ENCODE results near the gene PRPF19. TPM values are rescaled to one million over a fixed set of nuclear protein-coding genes. Genes with fewer than 3 reads are reported as not detected.

Gene PRPF19
- total and polyA plus RNA-seq, 2 of the 13 experiments (the other 11 are each of a cell fraction or from before 2014, with no cell fraction given) = 27.4 to 91.1 TPM

DNA sequence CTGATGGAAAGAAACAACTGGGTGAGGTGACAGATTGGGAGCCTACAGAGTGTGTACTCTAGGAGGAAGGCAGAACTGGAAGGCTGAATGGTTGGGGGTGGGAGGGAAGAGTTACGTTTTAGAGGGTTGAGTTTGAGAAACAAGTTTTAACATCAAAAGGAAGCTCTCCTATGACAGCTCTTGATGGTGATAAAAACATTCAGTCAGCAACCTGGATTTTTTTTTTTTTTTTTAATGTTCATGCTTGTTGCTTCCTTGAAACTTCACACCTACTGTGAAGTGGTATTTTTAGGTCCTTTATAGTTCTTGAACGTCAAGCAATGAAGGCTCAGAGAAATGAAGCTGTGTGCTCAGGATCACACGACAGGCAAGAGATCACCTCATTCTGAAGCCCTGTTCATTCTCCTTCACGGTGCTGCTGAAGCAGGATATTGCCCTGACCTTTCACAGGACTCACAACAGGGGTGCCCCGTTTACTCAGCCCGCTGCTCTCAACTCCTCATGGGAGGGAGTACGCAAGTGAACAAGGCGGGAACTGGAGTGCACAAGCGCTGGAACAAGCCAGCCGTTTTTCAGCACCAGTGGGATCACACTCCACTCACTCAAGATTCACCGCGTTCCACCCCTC, 6.0 kb upstream of the PRPF19 start:
- FAIRE-seq (no peak), DNase-seq (ENCODE audit: low spot score) (no peak), ATAC-seq (no peak)
- Histone ChIP-seq H3K9me3 (ENCODE audit: low read length) (no peaks in the 10 kb centered on the region), H3K79me2 (ENCODE audit: insufficient read depth, low read length) (no peaks in the 10 kb centered on the region), H4K20me1 (ENCODE audit: insufficient read depth, low read length) (no peaks in the 10 kb centered on the region), H3K4me3 (replicated peaks in 1 of 3; ENCODE audit: insufficient read depth in 1 of 3, low read depth in 2 of 3, low read length in 3 of 3) (no peak overlapping the region), H3K4me1 (ENCODE audit: insufficient read depth, low read length) (peaks cover 37% of the 10 kb centered on the region), H3K9ac (ENCODE audit: insufficient read depth, low read depth, low read length) (no peak overlapping the region), H2AFZ (ENCODE audit: low read length) (no peak overlapping the region), H3K27ac (ENCODE audit: extremely low read length, insufficient read depth, low read length) (no peak overlapping the region), H3K4me2 (ENCODE audit: low read depth, low read length) (no peak overlapping the region), H3K36me3 (replicated peaks in 1 of 2; ENCODE audit: control insufficient read depth in 1 of 2, insufficient read depth in 2 of 2, low read length in 2 of 2) (no peaks in the 10 kb centered on the region), H3K27me3 (ENCODE audit: control insufficient read depth in 1 of 2, insufficient read depth in 2 of 2, low read length in 2 of 2) (no peaks in the 10 kb centered on the region)
- 72% methylated on average over 12 of the region's 12 CpGs for WGBS (ENCODE audit: low lambda C conversion rate)
- ChIA-PET POLR2A (no interaction called here), CTCF (ENCODE audit: low intra/inter-chr PET ratio, low total read pairs) (no interaction called here)
- no peak for TF ChIP-seq ZNF703 (CRISPR knock-in tag; IDR thresholded peaks at IDR 0.05; ENCODE audit: borderline replicate concordance)
- TF ChIP-seq MTF2 (CRISPR knock-in tag; IDR thresholded peaks at IDR 0.05; ENCODE audit: borderline replicate concordance) = no peak
- TF ChIP-seq ISL2 (CRISPR knock-in tag; IDR thresholded peaks at IDR 0.05) = no peak
- no peak for TF ChIP-seq KDM4B (CRISPR knock-in tag; IDR thresholded peaks at IDR 0.05)
- TF ChIP-seq NKX3-1 (CRISPR knock-in tag; IDR thresholded peaks at IDR 0.05) = no peak
- TF ChIP-seq ZNF326 (CRISPR knock-in tag; IDR thresholded peaks at IDR 0.05; ENCODE audit: borderline replicate concordance) = no peak
- no peak for TF ChIP-seq U2AF1 (optimal IDR thresholded peaks at IDR 0.05; ENCODE audit: low read depth, low read length)
- no peak for TF ChIP-seq ZBTB25 (CRISPR knock-in tag; IDR thresholded peaks at IDR 0.05)
- TF ChIP-seq, protein P1, sequence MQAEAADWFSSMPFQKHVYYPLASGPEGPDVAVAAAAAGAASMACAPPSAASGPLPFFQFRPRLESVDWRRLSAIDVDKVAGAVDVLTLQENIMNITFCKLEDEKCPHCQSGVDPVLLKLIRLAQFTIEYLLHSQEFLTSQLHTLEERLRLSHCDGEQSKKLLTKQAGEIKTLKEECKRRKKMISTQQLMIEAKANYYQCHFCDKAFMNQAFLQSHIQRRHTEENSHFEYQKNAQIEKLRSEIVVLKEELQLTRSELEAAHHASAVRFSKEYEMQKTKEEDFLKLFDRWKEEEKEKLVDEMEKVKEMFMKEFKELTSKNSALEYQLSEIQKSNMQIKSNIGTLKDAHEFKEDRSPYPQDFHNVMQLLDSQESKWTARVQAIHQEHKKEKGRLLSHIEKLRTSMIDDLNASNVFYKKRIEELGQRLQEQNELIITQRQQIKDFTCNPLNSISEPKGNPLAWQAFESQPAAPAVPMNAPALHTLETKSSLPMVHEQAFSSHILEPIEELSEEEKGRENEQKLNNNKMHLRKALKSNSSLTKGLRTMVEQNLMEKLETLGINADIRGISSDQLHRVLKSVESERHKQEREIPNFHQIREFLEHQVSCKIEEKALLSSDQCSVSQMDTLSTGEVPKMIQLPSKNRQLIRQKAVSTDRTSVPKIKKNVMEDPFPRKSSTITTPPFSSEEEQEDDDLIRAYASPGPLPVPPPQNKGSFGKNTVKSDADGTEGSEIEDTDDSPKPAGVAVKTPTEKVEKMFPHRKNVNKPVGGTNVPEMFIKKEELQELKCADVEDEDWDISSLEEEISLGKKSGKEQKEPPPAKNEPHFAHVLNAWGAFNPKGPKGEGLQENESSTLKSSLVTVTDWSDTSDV (CRISPR knock-in tag; IDR thresholded peaks at IDR 0.05) = no peak
- no peak for TF ChIP-seq KDM5A (IDR thresholded peaks at IDR 0.05; ENCODE audit: borderline replicate concordance, low read length)
- no peak for TF ChIP-seq ZNF205 (CRISPR knock-in tag; IDR thresholded peaks at IDR 0.05)
- TF ChIP-seq DMAP1 (CRISPR knock-in tag; IDR thresholded peaks at IDR 0.05) = no peak
- TF ChIP-seq ZNF460 (CRISPR knock-in tag; IDR thresholded peaks at IDR 0.05; ENCODE audit: borderline replicate concordance) = no peak
- TF ChIP-seq TP53 (CRISPR knock-in tag; conservative IDR thresholded peaks at IDR 0.05) = no peak
- TF ChIP-seq, protein P2, sequence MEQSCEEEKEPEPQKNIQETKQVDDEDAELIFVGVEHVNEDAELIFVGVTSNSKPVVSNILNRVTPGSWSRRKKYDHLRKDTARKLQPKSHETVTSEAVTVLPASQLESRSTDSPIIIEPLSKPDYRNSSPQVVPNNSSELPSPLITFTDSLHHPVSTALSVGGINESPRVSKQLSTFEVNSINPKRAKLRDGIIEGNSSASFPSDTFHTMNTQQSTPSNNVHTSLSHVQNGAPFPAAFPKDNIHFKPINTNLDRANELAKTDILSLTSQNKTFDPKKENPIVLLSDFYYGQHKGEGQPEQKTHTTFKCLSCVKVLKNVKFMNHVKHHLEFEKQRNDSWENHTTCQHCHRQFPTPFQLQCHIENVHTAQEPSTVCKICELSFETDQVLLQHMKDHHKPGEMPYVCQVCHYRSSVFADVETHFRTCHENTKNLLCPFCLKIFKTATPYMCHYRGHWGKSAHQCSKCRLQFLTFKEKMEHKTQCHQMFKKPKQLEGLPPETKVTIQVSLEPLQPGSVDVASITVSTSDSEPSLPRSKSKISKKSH (CRISPR knock-in tag; IDR thresholded peaks at IDR 0.05; ENCODE audit: borderline replicate concordance) = no peak
- no peak for TF ChIP-seq XRCC5 (optimal IDR thresholded peaks at IDR 0.05; ENCODE audit: low read length)
- TF ChIP-seq, protein P3, sequence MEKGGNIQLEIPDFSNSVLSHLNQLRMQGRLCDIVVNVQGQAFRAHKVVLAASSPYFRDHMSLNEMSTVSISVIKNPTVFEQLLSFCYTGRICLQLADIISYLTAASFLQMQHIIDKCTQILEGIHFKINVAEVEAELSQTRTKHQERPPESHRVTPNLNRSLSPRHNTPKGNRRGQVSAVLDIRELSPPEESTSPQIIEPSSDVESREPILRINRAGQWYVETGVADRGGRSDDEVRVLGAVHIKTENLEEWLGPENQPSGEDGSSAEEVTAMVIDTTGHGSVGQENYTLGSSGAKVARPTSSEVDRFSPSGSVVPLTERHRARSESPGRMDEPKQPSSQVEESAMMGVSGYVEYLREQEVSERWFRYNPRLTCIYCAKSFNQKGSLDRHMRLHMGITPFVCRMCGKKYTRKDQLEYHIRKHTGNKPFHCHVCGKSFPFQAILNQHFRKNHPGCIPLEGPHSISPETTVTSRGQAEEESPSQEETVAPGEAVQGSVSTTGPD (CRISPR knock-in tag; IDR thresholded peaks at IDR 0.05) = no peak
- TF ChIP-seq ZNF260 (CRISPR knock-in tag; IDR thresholded peaks at IDR 0.05; ENCODE audit: borderline replicate concordance, low read depth) = no peak
- TF ChIP-seq JUNB (CRISPR knock-in tag; IDR thresholded peaks at IDR 0.05; ENCODE audit: borderline replicate concordance) = no peak
- no peak for TF ChIP-seq STAG1 (CRISPR knock-in tag; IDR thresholded peaks at IDR 0.05)
- in situ Hi-C loops (cut with HindIII; ENCODE audit: extremely low pct_ligation_motif_present, low pct_unique_long_range_greater_than_20kb) (no loop called here), intact Hi-C loops (cut with micrococcal nuclease; ENCODE audit: unreplicated experiment) (no loop called here)
- no TSS peak for BruUV-seq (replicated peaks)

Measured in HepG2 (cell line).